Kidney (tissue), 14 donors: ENCODE data around the gene TGFBR2. TPM values are rescaled to one million over a fixed set of nuclear protein-coding genes. Genes with fewer than 3 reads are reported as not detected.

Experiments
- DNase-seq, 5 donors: peaks; one replicate each; pipeline ENCODE4 v3.0.0-alpha.2; 2013 to 2020
- FAIRE-seq: peaks from 2 replicates; lab custom pipeline; 2012; peaks lifted over from hg19 to GRCh38; lab: Jason Lieb, UNC
- H3K27ac ChIP-seq, 2 donors: one replicate each; pipeline ENCODE4 v1.7.0; 2013; ENCODE audit warnings: low read depth in 2 of 2, low read length in 2 of 2, inconsistent platforms in 1 of 2
- H3K27me3 ChIP-seq: one replicate; pipeline ENCODE4 v1.7.1; 2013; ENCODE audit warnings: low read length, inconsistent platforms; ENCODE audit not compliant: control insufficient read depth, insufficient read depth
- H3K36me3 ChIP-seq, 3 donors: one replicate each; pipeline versions ENCODE4 v1.7.0 to v1.7.1; 2013; ENCODE audit warnings: low read length in 3 of 3, control low read depth in 1 of 3, inconsistent platforms in 1 of 3; ENCODE audit not compliant: insufficient read depth in 3 of 3, control insufficient read depth in 2 of 3
- H3K4me1 ChIP-seq, 3 donors: one replicate each; pipeline versions ENCODE4 v1.7.0 to v1.7.1; 2013; ENCODE audit warnings: low read length in 3 of 3, inconsistent platforms in 1 of 3, low read depth in 1 of 3; ENCODE audit not compliant: control insufficient read depth in 2 of 3, insufficient read depth in 2 of 3
- H3K4me3 ChIP-seq, 3 donors: one replicate each; pipeline versions ENCODE4 v1.7.0 to v1.8.1; 2013; ENCODE audit warnings: low read length in 3 of 3, control low read depth in 1 of 3, inconsistent platforms in 1 of 3
- H3K9ac ChIP-seq, 3 donors: one replicate each; pipeline versions ENCODE4 v1.7.0 to v1.7.1; 2013; ENCODE audit warnings: low read length in 3 of 3, control low read depth in 1 of 3, inconsistent platforms in 1 of 3
- H3K9me3 ChIP-seq, 3 donors: one replicate each; pipeline versions ENCODE4 v1.7.0 to v1.7.1; 2013; ENCODE audit warnings: low read length in 3 of 3, control low read depth in 1 of 3, inconsistent platforms in 1 of 3; ENCODE audit not compliant: control insufficient read depth in 2 of 3, insufficient read depth in 1 of 3
- intact Hi-C: fragments of 100-400 bp; cut with DNase I; formaldehyde crosslinking; loops from one replicate; pipeline ENCODE4 v1.11.1; 2022
- polyA plus RNA-seq: library from polyadenylated mRNA; stranded (reverse); fragments of 350-450 nt; fragmentation: Illumina TruSeq; extraction: RNeasy Lipid Tissue Mini Kit (QIAGEN cat#74804); gene quantifications from one replicate; pipeline ENCODE4 v1.2.3, GENCODE V29; 2014; ENCODE audit warnings: low read depth, low replicate concordance; ENCODE audit not compliant: insufficient read depth
- total RNA-seq: library from RNA; stranded (reverse); fragmentation: NEBNext Ultra II Directional; extraction: Animal tissue kit (Norgen Biotek cat#: 25700); gene quantifications from one replicate; pipeline ENCODE4 v1.2.1, GENCODE V29; 2021
- TF ChIP-seq, protein P1 (sequence below): IDR thresholded peaks from 3 replicates; pipeline ENCODE4 v1.5.1; 2012; ENCODE audit warnings: mild to moderate bottlenecking, moderate library complexity, borderline replicate concordance; ENCODE audit not compliant: insufficient read depth; ENCODE audit errors: extremely low read depth
- donor health status: control.
- donor health status: control.
- donor health status: control.
- donor health status: control.
- donor health status: control.
- donor health status: DM: yes; HTN: yes; CAD: no.
- donor health status: Normal renal cell carcinoma (clear cell type).

The TGFBR2 gene
- total and polyA plus RNA-seq, 2 donors from 2014 or later, result 81.8 to 243 TPM

DNA sequence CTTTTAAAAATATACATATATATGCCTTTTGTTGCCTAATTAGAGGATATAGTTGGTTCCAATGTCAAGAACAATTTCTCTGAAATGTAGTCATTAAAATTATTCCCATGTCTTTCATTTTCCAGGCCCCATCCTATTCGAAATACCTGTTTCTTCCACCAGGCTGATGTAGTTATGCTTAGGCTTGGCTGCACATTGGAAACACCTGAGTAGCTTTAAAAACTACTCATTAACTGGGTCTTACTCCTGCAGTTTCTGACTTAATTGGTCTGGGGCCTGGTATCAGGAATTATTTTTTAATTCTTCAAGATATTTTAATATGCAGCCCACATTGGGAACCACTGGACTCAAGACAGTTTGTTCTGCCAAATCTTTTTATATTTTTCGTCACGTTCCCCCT lies 53.7 kb downstream of the TGFBR2 start:
- Histone ChIP-seq H3K27ac (peak overlapping the region in 1 of 2 donors; percentile 26), H3K4me1 (peaks cover 10 to 38% (median 15%) of the 10 kb centered on the region in 3 donors), H3K4me3 (no peak overlapping the region), H3K27me3 (no peaks in the 10 kb centered on the region), H3K9ac (no peak overlapping the region), H3K36me3 (peaks cover 0 to 27% (median 6%) of the 10 kb centered on the region in 3 donors), H3K9me3 (no peaks in the 10 kb centered on the region)
- intact Hi-C loops, result no loop called here
- DNase-seq (peak in 2 of 5 donors; percentile 60 to 61), FAIRE-seq (no peak)
- TF ChIP-seq, protein P1, sequence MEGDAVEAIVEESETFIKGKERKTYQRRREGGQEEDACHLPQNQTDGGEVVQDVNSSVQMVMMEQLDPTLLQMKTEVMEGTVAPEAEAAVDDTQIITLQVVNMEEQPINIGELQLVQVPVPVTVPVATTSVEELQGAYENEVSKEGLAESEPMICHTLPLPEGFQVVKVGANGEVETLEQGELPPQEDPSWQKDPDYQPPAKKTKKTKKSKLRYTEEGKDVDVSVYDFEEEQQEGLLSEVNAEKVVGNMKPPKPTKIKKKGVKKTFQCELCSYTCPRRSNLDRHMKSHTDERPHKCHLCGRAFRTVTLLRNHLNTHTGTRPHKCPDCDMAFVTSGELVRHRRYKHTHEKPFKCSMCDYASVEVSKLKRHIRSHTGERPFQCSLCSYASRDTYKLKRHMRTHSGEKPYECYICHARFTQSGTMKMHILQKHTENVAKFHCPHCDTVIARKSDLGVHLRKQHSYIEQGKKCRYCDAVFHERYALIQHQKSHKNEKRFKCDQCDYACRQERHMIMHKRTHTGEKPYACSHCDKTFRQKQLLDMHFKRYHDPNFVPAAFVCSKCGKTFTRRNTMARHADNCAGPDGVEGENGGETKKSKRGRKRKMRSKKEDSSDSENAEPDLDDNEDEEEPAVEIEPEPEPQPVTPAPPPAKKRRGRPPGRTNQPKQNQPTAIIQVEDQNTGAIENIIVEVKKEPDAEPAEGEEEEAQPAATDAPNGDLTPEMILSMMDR, result peak; percentile 7

DNA sequence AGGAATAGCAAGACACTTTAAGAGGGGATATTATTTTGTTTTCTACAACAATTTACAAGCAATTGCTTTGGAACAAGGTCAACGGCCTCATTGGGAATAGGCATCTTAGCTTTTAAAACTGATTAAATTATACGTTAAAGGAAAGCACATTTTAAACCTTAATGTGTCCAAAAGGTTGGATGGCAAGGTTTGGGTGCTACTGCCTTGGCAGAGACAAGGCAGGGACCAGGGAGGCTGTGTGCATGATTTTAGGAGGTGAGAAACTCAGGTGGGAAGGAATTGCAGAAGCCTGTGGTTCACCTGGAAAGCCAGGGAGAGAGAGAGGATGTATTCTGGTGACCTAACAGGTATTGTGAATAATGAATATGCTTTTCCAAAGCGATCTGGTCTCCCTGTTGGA lies 54.3 kb downstream of the TGFBR2 start:
- Histone ChIP-seq H3K4me3 (no peak overlapping the region), H3K36me3 (peaks cover 0 to 22% (median 6%) of the 10 kb centered on the region in 3 donors), H3K4me1 (peaks cover 7 to 35% (median 15%) of the 10 kb centered on the region in 3 donors), H3K27me3 (no peaks in the 10 kb centered on the region), H3K9me3 (no peaks in the 10 kb centered on the region), H3K9ac (no peak overlapping the region), H3K27ac (peak overlapping the region in 1 of 2 donors; percentile 26)
- FAIRE-seq (no peak), DNase-seq (no peak)
- TF ChIP-seq, protein P1, result no peak
- intact Hi-C loops, result no loop called here

DNA sequence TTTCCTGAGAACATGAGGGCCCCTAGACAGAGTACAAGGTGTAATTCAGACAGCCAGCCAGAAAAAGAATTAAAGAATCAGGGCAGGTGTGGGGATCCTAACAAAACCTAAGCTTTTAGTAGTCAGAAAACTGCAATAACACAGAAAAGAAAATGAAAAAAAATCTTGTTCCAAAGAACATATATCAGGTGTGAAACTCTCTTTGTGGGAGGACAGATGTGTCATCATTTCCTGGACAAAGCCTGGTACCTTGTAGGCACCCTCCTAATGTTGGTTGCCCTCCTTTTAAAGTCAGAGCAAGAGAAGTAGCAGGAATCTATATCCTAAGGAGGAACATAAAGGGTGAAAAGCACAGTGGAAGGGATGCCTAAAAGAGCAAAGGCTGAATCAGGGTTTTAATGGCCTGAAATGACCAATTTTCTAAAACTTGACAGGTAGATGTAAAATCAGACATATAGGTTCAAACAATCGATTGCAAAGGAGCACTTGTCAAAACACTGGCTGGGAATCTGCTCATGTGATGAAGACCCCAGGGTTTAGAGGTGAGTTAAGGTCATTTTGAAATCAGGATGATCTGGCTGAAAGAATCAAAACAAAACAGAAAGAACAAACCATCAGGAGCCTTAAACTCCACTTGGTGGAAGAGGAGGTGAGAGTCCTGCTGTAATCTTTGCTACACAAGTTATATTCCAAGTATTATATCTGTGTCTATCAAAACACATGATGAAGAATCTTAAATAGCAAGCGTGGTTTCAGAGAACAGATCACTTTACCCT lies 54.9 kb downstream of the TGFBR2 start:
- intact Hi-C loops, result no loop called here
- Histone ChIP-seq H3K27me3 (no peaks in the 10 kb centered on the region), H3K27ac (peak overlapping the region in 1 of 2 donors; percentile 26), H3K36me3 (peaks cover 0 to 18% (median 6%) of the 10 kb centered on the region in 3 donors), H3K9me3 (no peaks in the 10 kb centered on the region), H3K4me1 (peaks cover 7 to 35% (median 15%) of the 10 kb centered on the region in 3 donors), H3K4me3 (no peak overlapping the region), H3K9ac (no peak overlapping the region)
- FAIRE-seq (no peak), DNase-seq (no peak)
- TF ChIP-seq, protein P1, result no peak
